ENCODE results near the gene HBQ1. TPM values are rescaled to one million over a fixed set of nuclear protein-coding genes. Genes with fewer than 3 reads are reported as not detected.

Gene HBQ1
- 0.65 TPM for polyA plus RNA-seq (2012; ENCODE audit: low read depth, missing spikeins)

DNA sequence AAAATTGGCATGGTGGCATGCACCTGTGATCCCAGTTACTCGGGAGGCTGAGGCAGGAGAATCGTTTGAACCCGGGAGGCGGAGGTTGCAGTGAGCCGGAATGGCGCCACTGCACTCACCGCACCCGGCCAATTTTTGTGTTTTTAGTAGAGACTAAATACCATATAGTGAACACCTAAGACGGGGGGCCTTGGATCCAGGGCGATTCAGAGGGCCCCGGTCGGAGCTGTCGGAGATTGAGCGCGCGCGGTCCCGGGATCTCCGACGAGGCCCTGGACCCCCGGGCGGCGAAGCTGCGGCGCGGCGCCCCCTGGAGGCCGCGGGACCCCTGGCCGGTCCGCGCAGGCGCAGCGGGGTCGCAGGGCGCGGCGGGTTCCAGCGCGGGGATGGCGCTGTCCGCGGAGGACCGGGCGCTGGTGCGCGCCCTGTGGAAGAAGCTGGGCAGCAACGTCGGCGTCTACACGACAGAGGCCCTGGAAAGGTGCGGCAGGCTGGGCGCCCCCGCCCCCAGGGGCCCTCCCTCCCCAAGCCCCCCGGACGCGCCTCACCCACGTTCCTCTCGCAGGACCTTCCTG lies at the start of gene HBQ1:
Gene HBQ1 (plus strand): TSS at position 359 of the 575 bp plus-strand sequence. CDS start 28 bp downstream, at position 387.
- peak; percentile 64 for DNase-seq (ENCODE audit: insufficient read length, low spot score)
- peak; percentile 82 for FAIRE-seq
- TF ChIP-seq PAX5 (IDR thresholded peaks at IDR 0.05; ENCODE audit: insufficient read depth, low read length, severe bottlenecking) (no peak), SPI1 (IDR thresholded peaks at IDR 0.05; ENCODE audit: low read depth, low read length) (no peak), POU2F2 (IDR thresholded peaks at IDR 0.05; ENCODE audit: low read depth, low read length) (no peak), POLR2AphosphoS5 (IDR thresholded peaks at IDR 0.05; ENCODE audit: low read depth, low read length) (no peak), POLR2A (IDR thresholded peaks at IDR 0.05; ENCODE audit: low read depth, low read length) (no peak), TAF1 (IDR thresholded peaks at IDR 0.05; ENCODE audit: low read depth, low read length) (no peak)

DNA sequence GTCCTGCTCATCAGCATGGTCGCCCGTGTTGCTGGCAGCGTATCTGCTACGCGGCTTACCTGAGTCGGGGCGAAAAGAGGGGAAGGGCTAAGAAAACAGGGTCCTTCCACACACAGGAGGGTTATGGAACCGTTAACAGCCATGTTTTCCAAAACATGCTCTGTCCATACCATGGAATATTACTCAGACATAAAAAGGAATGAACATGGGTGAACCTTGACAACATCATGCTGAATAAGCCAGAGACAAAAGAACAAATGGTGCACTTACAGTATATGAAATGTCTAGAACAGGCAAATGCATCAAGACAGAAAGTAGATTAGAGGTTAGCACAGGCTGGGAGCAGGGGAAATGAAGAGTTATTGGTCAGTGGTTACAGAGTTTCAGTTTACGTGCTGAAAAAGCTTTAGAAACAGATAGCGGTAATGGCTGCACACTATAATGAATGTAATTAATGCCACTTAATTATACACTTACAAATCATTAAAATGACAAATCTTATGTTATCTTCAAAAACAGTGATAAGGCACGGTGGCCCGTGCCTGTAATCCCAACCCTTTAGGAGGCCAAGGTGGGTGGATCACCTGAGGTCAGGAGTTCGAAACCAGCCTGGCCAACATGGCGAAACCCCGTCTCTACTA lies 49.6 kb upstream of the HBQ1 start:
- no peak for TF ChIP-seq POLR2AphosphoS5 (IDR thresholded peaks at IDR 0.05; ENCODE audit: low read depth, low read length)
- no peak for TF ChIP-seq TAF1 (IDR thresholded peaks at IDR 0.05; ENCODE audit: low read depth, low read length)
- no peak for TF ChIP-seq PAX5 (IDR thresholded peaks at IDR 0.05; ENCODE audit: insufficient read depth, low read length, severe bottlenecking)
- no peak for TF ChIP-seq POU2F2 (IDR thresholded peaks at IDR 0.05; ENCODE audit: low read depth, low read length)
- TF ChIP-seq POLR2A (IDR thresholded peaks at IDR 0.05; ENCODE audit: low read depth, low read length) = no peak
- TF ChIP-seq SPI1 (IDR thresholded peaks at IDR 0.05; ENCODE audit: low read depth, low read length) = no peak

DNA sequence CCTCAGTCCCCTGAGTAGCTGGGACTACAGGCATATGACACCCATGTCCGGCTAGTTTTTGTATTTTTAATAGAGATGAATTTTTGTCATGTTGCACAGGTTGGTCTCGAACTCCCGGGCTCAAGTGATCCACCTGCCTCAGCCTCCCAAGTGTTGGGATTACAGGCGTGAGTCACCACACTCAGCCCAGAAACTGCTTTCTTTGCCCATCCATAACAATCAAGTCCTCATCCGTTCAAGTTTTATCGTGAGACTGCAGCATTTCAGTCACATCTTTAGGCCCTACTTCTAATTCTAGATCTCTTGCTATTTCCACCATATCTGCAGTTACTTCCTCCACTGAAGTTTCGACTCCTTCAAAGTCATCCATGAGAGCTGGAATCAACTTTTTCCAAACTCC lies 48.1 kb upstream of the HBQ1 start:
- FAIRE-seq (no peak), DNase-seq (ENCODE audit: insufficient read length, low spot score) (no peak)
- TF ChIP-seq POU2F2 (IDR thresholded peaks at IDR 0.05; ENCODE audit: low read depth, low read length) (no peak), SPI1 (IDR thresholded peaks at IDR 0.05; ENCODE audit: low read depth, low read length) (no peak), PAX5 (IDR thresholded peaks at IDR 0.05; ENCODE audit: insufficient read depth, low read length, severe bottlenecking) (no peak), POLR2A (IDR thresholded peaks at IDR 0.05; ENCODE audit: low read depth, low read length) (no peak), POLR2AphosphoS5 (IDR thresholded peaks at IDR 0.05; ENCODE audit: low read depth, low read length) (no peak), TAF1 (IDR thresholded peaks at IDR 0.05; ENCODE audit: low read depth, low read length) (no peak)

More for the DNA sequence above, 49.6 kb upstream of the HBQ1 start:
- DNase-seq (ENCODE audit: insufficient read length, low spot score) (no peak), FAIRE-seq (no peak)

DNA sequence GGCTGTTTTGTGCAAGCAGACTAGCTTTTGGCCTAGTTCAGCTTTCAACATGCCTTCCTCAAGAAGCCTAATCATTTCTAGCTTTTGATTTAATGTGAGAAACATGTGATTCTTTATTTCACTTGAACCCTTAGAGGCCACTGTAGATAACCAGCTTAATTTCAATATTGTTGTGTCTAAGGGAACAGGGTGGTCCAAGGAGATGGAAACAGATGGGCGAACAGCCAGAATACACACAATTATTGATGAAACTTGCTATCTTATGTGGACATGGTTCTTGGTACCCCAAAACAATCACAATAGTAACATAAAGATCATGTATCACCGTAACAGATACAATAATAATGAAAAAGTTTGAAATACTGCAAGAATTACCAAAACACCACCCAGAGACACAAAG lies 46.5 kb upstream of the HBQ1 start:
- TF ChIP-seq POLR2AphosphoS5 (IDR thresholded peaks at IDR 0.05; ENCODE audit: low read depth, low read length) = no peak
- FAIRE-seq (no peak), DNase-seq (ENCODE audit: insufficient read length, low spot score) (no peak)

DNA sequence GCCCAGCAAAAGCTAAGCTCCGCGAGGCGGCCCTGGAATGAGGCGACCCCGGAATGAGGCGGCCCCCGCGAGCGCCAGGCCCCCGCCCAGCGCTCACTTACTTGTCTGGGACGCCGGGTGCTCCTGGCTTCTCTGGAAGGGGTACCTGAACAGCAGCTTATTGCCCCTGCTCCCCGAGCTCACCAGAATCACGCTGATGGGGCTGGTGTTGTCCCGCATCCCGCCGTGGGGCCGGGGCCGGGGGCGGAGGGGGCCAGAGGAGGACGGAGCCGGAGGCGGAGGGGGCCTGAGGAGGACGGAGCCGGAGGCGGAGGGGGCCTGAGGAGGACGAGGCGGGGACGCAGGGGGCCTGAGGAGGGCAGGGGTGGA lies 42.2 kb upstream of the HBQ1 start:
- no peak for DNase-seq (ENCODE audit: insufficient read length, low spot score)
- TF ChIP-seq TAF1 (IDR thresholded peaks at IDR 0.05; ENCODE audit: low read depth, low read length) (no peak), POU2F2 (IDR thresholded peaks at IDR 0.05; ENCODE audit: low read depth, low read length) (no peak), POLR2A (IDR thresholded peaks at IDR 0.05; ENCODE audit: low read depth, low read length) (no peak), POLR2AphosphoS5 (IDR thresholded peaks at IDR 0.05; ENCODE audit: low read depth, low read length) (no peak), SPI1 (IDR thresholded peaks at IDR 0.05; ENCODE audit: low read depth, low read length) (no peak), PAX5 (IDR thresholded peaks at IDR 0.05; ENCODE audit: insufficient read depth, low read length, severe bottlenecking) (no peak)
- FAIRE-seq = no peak

DNA sequence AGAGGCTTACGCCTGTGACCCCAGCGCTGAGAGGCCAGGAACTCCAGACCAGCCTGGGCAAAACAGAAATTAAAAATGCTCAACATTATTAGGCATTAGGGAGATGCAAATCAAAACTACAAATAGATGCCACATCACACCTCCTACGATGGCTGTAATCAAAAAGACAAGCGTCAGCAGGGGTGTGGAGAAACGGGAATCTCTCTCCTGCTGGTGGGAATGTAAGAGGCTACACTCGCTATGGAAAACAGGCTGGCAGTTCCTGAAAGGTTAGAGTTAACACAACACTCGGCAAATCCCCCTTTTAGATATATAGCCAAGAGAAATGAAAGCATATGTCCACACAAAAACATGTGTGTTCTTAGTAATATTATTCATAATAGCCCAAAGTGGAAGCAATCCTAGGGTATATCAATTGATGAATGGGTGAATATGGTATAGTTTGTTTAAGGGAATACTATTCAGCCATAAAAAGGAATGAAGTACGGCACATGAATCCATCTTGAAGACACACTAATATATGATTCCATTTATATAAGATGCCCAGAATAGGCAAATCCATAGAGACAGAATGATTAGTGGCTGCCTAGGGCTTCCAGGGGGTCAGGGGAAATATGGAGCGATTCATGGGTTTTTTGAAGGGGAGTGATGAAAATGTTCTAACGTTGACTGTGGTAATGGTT lies 39.9 kb upstream of the HBQ1 start:
- FAIRE-seq = no peak
- no peak for TF ChIP-seq POU2F2 (IDR thresholded peaks at IDR 0.05; ENCODE audit: low read depth, low read length)
- TF ChIP-seq TAF1 (IDR thresholded peaks at IDR 0.05; ENCODE audit: low read depth, low read length) = no peak
- no peak for TF ChIP-seq PAX5 (IDR thresholded peaks at IDR 0.05; ENCODE audit: insufficient read depth, low read length, severe bottlenecking)
- TF ChIP-seq POLR2AphosphoS5 (IDR thresholded peaks at IDR 0.05; ENCODE audit: low read depth, low read length) = no peak
- no peak for TF ChIP-seq SPI1 (IDR thresholded peaks at IDR 0.05; ENCODE audit: low read depth, low read length)
- no peak for TF ChIP-seq POLR2A (IDR thresholded peaks at IDR 0.05; ENCODE audit: low read depth, low read length)
- no peak for DNase-seq (ENCODE audit: insufficient read length, low spot score)

DNA sequence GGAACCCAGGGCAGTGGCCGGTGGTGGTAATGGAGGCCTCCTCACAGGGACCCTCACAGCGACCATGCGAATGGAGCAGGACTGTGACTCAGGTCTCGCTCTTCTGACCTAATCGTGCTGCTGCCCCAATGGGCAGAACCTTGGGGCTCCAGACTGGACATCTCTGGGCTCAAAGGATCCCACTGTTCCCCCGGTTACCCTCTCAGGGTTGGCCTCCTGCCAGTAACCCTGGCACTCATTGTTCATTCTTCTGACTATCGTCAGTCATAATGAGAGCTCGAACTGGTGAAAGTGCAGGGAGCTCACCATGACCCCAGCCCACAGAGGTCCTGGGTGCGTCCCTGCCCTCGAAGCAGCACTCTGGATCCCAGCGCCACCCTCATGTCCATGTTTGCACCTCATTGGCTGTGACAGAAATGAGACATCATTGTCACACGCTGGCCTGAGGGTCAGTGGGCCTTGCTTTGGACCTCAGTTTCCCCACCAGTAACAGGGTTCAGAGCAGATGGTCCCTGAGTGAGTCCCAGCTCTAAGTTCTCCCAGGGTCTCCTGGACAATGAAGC lies 37.8 kb upstream of the HBQ1 start:
- FAIRE-seq (no peak), DNase-seq (ENCODE audit: insufficient read length, low spot score) (no peak)
- no peak for TF ChIP-seq PAX5 (IDR thresholded peaks at IDR 0.05; ENCODE audit: insufficient read depth, low read length, severe bottlenecking)
- TF ChIP-seq POLR2A (IDR thresholded peaks at IDR 0.05; ENCODE audit: low read depth, low read length) = no peak
- no peak for TF ChIP-seq TAF1 (IDR thresholded peaks at IDR 0.05; ENCODE audit: low read depth, low read length)
- TF ChIP-seq SPI1 (IDR thresholded peaks at IDR 0.05; ENCODE audit: low read depth, low read length) = no peak
- no peak for TF ChIP-seq POLR2AphosphoS5 (IDR thresholded peaks at IDR 0.05; ENCODE audit: low read depth, low read length)
- TF ChIP-seq POU2F2 (IDR thresholded peaks at IDR 0.05; ENCODE audit: low read depth, low read length) = no peak

DNA sequence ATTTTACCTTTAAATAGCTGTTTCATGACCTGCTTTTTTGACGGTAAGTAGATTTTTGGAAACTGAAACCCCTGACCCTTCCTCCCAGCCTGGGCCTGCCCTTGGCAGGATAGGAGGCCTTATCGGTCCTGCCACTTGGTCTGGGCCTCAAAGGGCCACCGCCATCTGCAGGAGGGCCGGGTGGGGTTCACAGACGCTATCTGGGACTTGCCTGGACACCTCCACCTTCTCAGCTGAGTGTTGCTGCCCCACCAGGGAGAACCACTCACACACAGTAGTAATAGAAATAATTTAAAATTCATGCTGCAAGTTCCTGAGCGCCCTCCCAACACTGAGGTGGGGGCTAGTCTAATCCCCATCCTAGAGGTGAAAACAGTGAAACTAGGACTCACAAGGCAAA lies 37.2 kb upstream of the HBQ1 start:
- no peak for TF ChIP-seq POU2F2 (IDR thresholded peaks at IDR 0.05; ENCODE audit: low read depth, low read length)
- no peak for TF ChIP-seq TAF1 (IDR thresholded peaks at IDR 0.05; ENCODE audit: low read depth, low read length)
- TF ChIP-seq POLR2A (IDR thresholded peaks at IDR 0.05; ENCODE audit: low read depth, low read length) = no peak
- TF ChIP-seq POLR2AphosphoS5 (IDR thresholded peaks at IDR 0.05; ENCODE audit: low read depth, low read length) = no peak
- no peak for TF ChIP-seq PAX5 (IDR thresholded peaks at IDR 0.05; ENCODE audit: insufficient read depth, low read length, severe bottlenecking)
- DNase-seq (ENCODE audit: insufficient read length, low spot score) (no peak), FAIRE-seq (no peak)

DNA sequence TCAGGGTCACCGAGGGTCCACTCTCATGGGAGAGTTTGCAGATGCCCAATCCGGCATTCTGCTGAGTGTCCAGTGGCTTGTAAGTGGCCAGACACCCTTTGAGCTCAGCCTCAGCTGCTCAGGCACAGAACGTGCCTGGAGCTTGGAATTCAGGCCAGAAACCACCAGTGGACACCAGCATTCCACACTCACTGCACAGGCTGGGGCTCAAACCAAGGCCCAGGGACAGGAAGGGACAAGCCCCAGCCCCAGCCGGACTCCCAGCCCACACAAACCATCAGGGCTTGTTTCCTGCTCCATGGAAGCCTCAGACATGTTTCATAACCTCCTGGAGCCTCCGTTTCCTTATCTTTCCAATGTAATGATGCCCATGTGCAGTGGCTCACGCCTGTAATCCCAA lies 36.8 kb upstream of the HBQ1 start:
- no peak for FAIRE-seq
- TF ChIP-seq SPI1 (IDR thresholded peaks at IDR 0.05; ENCODE audit: low read depth, low read length) = no peak
- TF ChIP-seq POLR2A (IDR thresholded peaks at IDR 0.05; ENCODE audit: low read depth, low read length) = no peak
- TF ChIP-seq TAF1 (IDR thresholded peaks at IDR 0.05; ENCODE audit: low read depth, low read length) = no peak
- TF ChIP-seq PAX5 (IDR thresholded peaks at IDR 0.05; ENCODE audit: insufficient read depth, low read length, severe bottlenecking) = no peak

More for the DNA sequence above, 36.8 kb upstream of the HBQ1 start:
- no peak for DNase-seq (ENCODE audit: insufficient read length, low spot score)
